COLO668 (cell line): ENCODE measurements around the gene TEX13A.

Experiments used
- DNase-seq: peaks from one replicate; lab custom pipeline; 2025; ENCODE audit not compliant: unreplicated experiment; lab: John Stamatoyannopoulos, UW

Gene TEX13A

GRCh38 chrX:105173071-105173470, 47.4 kb downstream of the TEX13A start:
- no peak for DNase-seq
